ENCODE results near the gene PSEN1. TPM values are rescaled to one million over a fixed set of nuclear protein-coding genes. Genes with fewer than 3 reads are reported as not detected.

Gene PSEN1
- total and polyA plus RNA-seq, 10 of the 15 experiments (the other 5 are each of a cell fraction or from before 2014, with no cell fraction given) = 8.9 to 32.3 (median 21.8) TPM

DNA sequence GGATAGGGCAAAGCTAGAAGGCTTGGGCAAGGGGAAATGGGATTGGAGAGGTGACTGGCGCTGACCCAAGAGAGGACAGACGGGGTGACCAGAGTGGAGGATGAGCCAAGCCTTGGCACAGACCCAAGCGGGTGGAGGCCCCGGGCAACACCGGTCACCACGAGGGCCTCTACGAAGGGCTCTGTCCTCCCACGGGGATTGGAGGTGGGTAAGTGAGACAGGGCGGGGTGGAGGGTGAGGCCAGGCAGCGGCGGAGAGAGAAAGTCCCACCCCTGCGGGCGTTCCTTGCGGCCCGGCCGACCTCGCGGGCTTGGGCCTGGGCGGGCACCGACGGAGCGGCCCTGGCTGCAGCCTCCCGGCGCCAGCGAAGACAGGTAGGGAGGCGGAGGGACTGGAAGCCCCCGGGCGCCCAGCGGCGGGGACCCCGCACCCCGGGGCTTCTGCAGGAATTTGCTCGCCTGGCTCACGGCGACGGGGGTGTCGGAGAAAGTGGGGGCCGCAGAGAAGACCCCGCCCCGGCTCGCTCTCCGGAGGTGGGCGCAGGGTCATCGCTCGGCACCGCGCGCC is 101.0 kb downstream of the PSEN1 start, which contains the start of gene PAPLN:
PAPLN (plus strand) TSS at position 288 of the 567 bp plus-strand sequence. CDS start 2,273 bp downstream, outside the sequence.
- peaks cover 8 to 26% of the 10 kb centered on the region in 2 experiments for H3K27me3 ChIP-seq (replicated peaks in 1 of 2; ENCODE audit: control insufficient read depth in 2 of 2, insufficient read depth in 2 of 2, low read length in 1 of 2)
- FAIRE-seq (no peak), DNase-seq (ENCODE audit: low read depth, low spot score) (no peak), ATAC-seq (peak; percentile 65)
- RAD21 ChIA-PET (ENCODE audit: unreplicated experiment) = interaction anchor here (1.6 kb wide), 1 partner anchor 58 kb away, joined by 3 read pairs; no protein-coding TSS in a partner anchor
- no peak within 1 kb of the TSS; the same call in none of the 2 replicates for H2AFZ ChIP-seq (ENCODE audit: control insufficient read depth, low read depth, low read length)
- WGBS (ENCODE audit: insufficient coverage, insufficient replicate concordance, low lambda C conversion rate, missing lambda C conversion rate) = 13% methylated on average over 27 of the region's 48 CpGs
- in situ Hi-C loops (cut with MboI) = no loop called here
- no peaks in the 10 kb centered on the region; the same call in 2 of the 3 replicates for H3K9me3 ChIP-seq (replicated peaks; ENCODE audit: control insufficient read depth, insufficient read depth, low read length)
- CTCF ChIA-PET = interaction anchor here (2.1 kb wide), 1 partner anchor 58 kb away, joined by 6 read pairs; no protein-coding TSS in a partner anchor
- no peaks in the 10 kb centered on the region for H3K79me2 ChIP-seq (ENCODE audit: control insufficient read depth, insufficient read depth, low read length)
- intact Hi-C loops (cut with micrococcal nuclease; ENCODE audit: unreplicated experiment) = no loop called here
- POLR2A ChIA-PET = interaction anchor here (0.5 kb wide), 1 partner anchor 259 kb away, joined by 5 read pairs; no protein-coding TSS in a partner anchor
- TF ChIP-seq GATAD2B (conservative IDR thresholded peaks at IDR 0.05; ENCODE audit: low read depth) (no peak), TARDBP (IDR thresholded peaks at IDR 0.05; ENCODE audit: borderline replicate concordance) (no peak), SMC3 (IDR thresholded peaks at IDR 0.05; ENCODE audit: borderline replicate concordance, low read length) (no peak), SUZ12 (IDR thresholded peaks at IDR 0.05; ENCODE audit: unreplicated experiment) (peak; percentile 64), ZNF384 (IDR thresholded peaks at IDR 0.05; ENCODE audit: borderline replicate concordance, low read depth, low read length) (no peak), HDAC2 (IDR thresholded peaks at IDR 0.05) (no peak), TCF3 (IDR thresholded peaks at IDR 0.05; ENCODE audit: borderline replicate concordance, insufficient read depth, low read depth, low read length) (no peak), IKZF1 (conservative IDR thresholded peaks at IDR 0.05) (peak; percentile 68), MEF2B (IDR thresholded peaks at IDR 0.05; ENCODE audit: partially characterized antibody, poor library complexity, severe bottlenecking) (peak; percentile 58), ASH2L (IDR thresholded peaks at IDR 0.05; ENCODE audit: borderline replicate concordance, low read depth) (no peak), POLR2AphosphoS5 (IDR thresholded peaks at IDR 0.05; ENCODE audit: low read length) (no peak), FOS (IDR thresholded peaks at IDR 0.05; ENCODE audit: borderline replicate concordance, extremely low read depth, insufficient read length) (no peak), FOXM1 (IDR thresholded peaks at IDR 0.05; ENCODE audit: low read depth, low read length) (no peak)
- peak within 1 kb of the TSS; percentile 66 for H3K4me2 ChIP-seq (ENCODE audit: control insufficient read depth, insufficient read depth)
- SMC1A ChIA-PET (ENCODE audit: uncharacterized antibody, unreplicated experiment) = interaction anchor here (1.3 to 2.0 kb wide), 3 partner anchors 17 to 53 kb away, joined by 3 to 8 read pairs (median 3); no protein-coding TSS in a partner anchor
- H3K36me3 ChIP-seq (ENCODE audit: control insufficient read depth in 2 of 2, insufficient read depth in 2 of 2, low read length in 1 of 2) = no peaks in the 10 kb centered on the region
- no TSS peak for BruUV-seq (replicated peaks)
- H3K9ac ChIP-seq (ENCODE audit: control insufficient read depth, insufficient read depth, low read length) = no peak within 1 kb of the TSS
- H3K4me3 ChIP-seq = peak within 1 kb of the TSS; percentile 35; the same call in 1 of the 2 replicates
- no peak within 1 kb of the TSS for H3K27ac ChIP-seq (ENCODE audit: control insufficient read depth, insufficient read depth)
- H3K4me1 ChIP-seq (ENCODE audit: control insufficient read depth, insufficient read depth, low read length) = peaks cover 34% of the 10 kb centered on the region
- H4K20me1 ChIP-seq (ENCODE audit: control insufficient read depth, insufficient read depth) = 0 out of 2 replicates have a peak, but pooled peaks cover 4% of the 10 kb centered on the region

Measured in GM12878 (cell line).